Activated gamma-delta T cell (primary cell): ENCODE data around the gene SPDEF.

ENCODE experiments used
- DNase-seq: peaks from one replicate; lab custom pipeline; 2025; lab: John Stamatoyannopoulos, UW

The SPDEF gene

GRCh38 chr6:34544776-34545471 is 11.2 kb downstream of the SPDEF start:
- DNase-seq: no peak

- no peak for DNase-seq
Observed at GRCh38 chr6:34544052-34544604, 12.0 kb downstream of the SPDEF start.

- no peak for DNase-seq
Observed at GRCh38 chr6:34543421-34543820, 12.7 kb downstream of the SPDEF start.

GRCh38 chr6:34540841-34541240 is 15.3 kb downstream of the SPDEF start:
- no peak for DNase-seq

- DNase-seq: no peak
Observed at GRCh38 chr6:34540222-34540621, 15.9 kb downstream of the SPDEF start.

GRCh38 chr6:34539181-34539580 is 16.9 kb downstream of the SPDEF start:
- DNase-seq: no peak

- no peak for DNase-seq
Observed at GRCh38 chr6:34538581-34538980, 17.5 kb downstream of the SPDEF start.

GRCh38 chr6:34537922-34538550 is 18.1 kb downstream of the SPDEF start:
- DNase-seq: no peak

GRCh38 chr6:34536959-34537848 is 18.9 kb downstream of the SPDEF start:
- no peak for DNase-seq

GRCh38 chr6:34536251-34536958 is 19.7 kb downstream of the SPDEF start:
- no peak for DNase-seq

GRCh38 chr6:34535646-34536045 is 20.5 kb downstream of the SPDEF start:
- DNase-seq: no peak

GRCh38 chr6:34535199-34535598 is 20.9 kb downstream of the SPDEF start:
- no peak for DNase-seq

GRCh38 chr6:34534656-34535055 is 21.5 kb downstream of the SPDEF start:
- no peak for DNase-seq

GRCh38 chr6:34534146-34534545 is 22.0 kb downstream of the SPDEF start:
- DNase-seq: no peak

GRCh38 chr6:34532230-34532629 is 23.9 kb downstream of the SPDEF start:
- no peak for DNase-seq

- no peak for DNase-seq
Observed at GRCh38 chr6:34531580-34532201, 24.4 kb downstream of the SPDEF start.

GRCh38 chr6:34530753-34531365 is 25.3 kb downstream of the SPDEF start:
- DNase-seq: no peak

- DNase-seq: no peak
Observed at GRCh38 chr6:34529665-34530327, 26.3 kb downstream of the SPDEF start.

- no peak for DNase-seq
Observed at GRCh38 chr6:34528996-34529664, 27.0 kb downstream of the SPDEF start.
